SK-N-SH treated with all-trans-retinoic acid at 6 μM for 48 hours (cell line): ENCODE data around the gene SAPCD2.

Experiments used
- ATAC-seq: fragments of 200-7000 bp; cut with Tn5 transposase; 3 replicates; pipeline ENCODE4 v1.9.1; 2020; ENCODE audit warnings: mild to moderate bottlenecking, moderate library complexity
- ARNTL ChIP-seq: fragments of 450-650 bp; formaldehyde crosslinking; IDR thresholded peaks from 2 replicates; pipeline ENCODE4 v1.5.0; 2020; ENCODE audit warnings: low read depth, mild to moderate bottlenecking, moderate library complexity, borderline replicate concordance
- BACH2 ChIP-seq: fragments of 250-450 bp; sonication (Bioruptor Pico); IDR thresholded peaks from 2 replicates; pipeline ENCODE4 v1.9.0; 2021; ENCODE audit warnings: mild to moderate bottlenecking, borderline replicate concordance
- CSDC2 ChIP-seq: fragments of 250-450 bp; sonication (Bioruptor Pico); IDR thresholded peaks from 2 replicates; pipeline ENCODE4 v1.5.0; 2020; ENCODE audit warnings: mild to moderate bottlenecking, moderate library complexity
- ESRRG ChIP-seq: fragments of 250-450 bp; sonication (Bioruptor Pico); IDR thresholded peaks from 2 replicates; pipeline ENCODE4 v1.6.1; 2021; ENCODE audit warnings: mild to moderate bottlenecking
- GLIS3 ChIP-seq: fragments of 250-450 bp; sonication (Bioruptor Pico); IDR thresholded peaks from 2 replicates; pipeline ENCODE4 v1.5.0; 2020; ENCODE audit warnings: mild to moderate bottlenecking, moderate library complexity
- ISL1 ChIP-seq: fragments of 250-450 bp; sonication (Bioruptor Pico); IDR thresholded peaks from 2 replicates; pipeline ENCODE4 v2.1.2; 2022; ENCODE audit warnings: mild to moderate bottlenecking, moderate library complexity
- OSR1 ChIP-seq: fragments of 250-450 bp; sonication (Bioruptor Pico); IDR thresholded peaks from 2 replicates; pipeline ENCODE4 v1.8.0; 2022; ENCODE audit warnings: moderate library complexity, mild to moderate bottlenecking, inconsistent platforms
- PPARA ChIP-seq: fragments of 250-450 bp; sonication (Bioruptor Pico); IDR thresholded peaks from 2 replicates; pipeline ENCODE4 v1.5.0; 2020; ENCODE audit warnings: mild to moderate bottlenecking, borderline replicate concordance
- RARB ChIP-seq: fragments of 250-450 bp; sonication (Bioruptor Pico); IDR thresholded peaks from 2 replicates; pipeline ENCODE4 v1.8.0; 2021; ENCODE audit warnings: mild to moderate bottlenecking, moderate library complexity
- SNAI2 ChIP-seq: fragments of 250-450 bp; sonication (Bioruptor Pico); IDR thresholded peaks from 2 replicates; pipeline ENCODE4 v1.5.0; 2020; ENCODE audit warnings: mild to moderate bottlenecking, moderate library complexity
- TCF4 ChIP-seq: fragments of 250-450 bp; sonication (Bioruptor Pico); IDR thresholded peaks from 2 replicates; pipeline ENCODE4 v1.8.0; 2021; ENCODE audit warnings: mild to moderate bottlenecking, moderate library complexity, borderline replicate concordance
- TOX ChIP-seq: fragments of 250-450 bp; sonication (Bioruptor Pico); IDR thresholded peaks from 2 replicates; pipeline ENCODE4 v1.8.0; 2021; ENCODE audit warnings: mild to moderate bottlenecking, moderate library complexity, borderline replicate concordance
- ZFP3 ChIP-seq: fragments of 250-450 bp; sonication (Bioruptor Pico); IDR thresholded peaks from 2 replicates; pipeline ENCODE4 v1.5.0; 2020; ENCODE audit warnings: mild to moderate bottlenecking, moderate library complexity
- ZFP30 ChIP-seq: fragments of 450-650 bp; formaldehyde crosslinking; IDR thresholded peaks from 2 replicates; pipeline ENCODE4 v1.5.0; 2022; ENCODE audit warnings: mild to moderate bottlenecking, moderate library complexity
- ZNF565 ChIP-seq: fragments of 450-650 bp; formaldehyde crosslinking; conservative IDR thresholded peaks from 2 replicates; pipeline ENCODE4 v1.5.0; 2020; ENCODE audit warnings: low read depth, mild to moderate bottlenecking, moderate library complexity
- ZNF70 ChIP-seq: fragments of 450-650 bp; formaldehyde crosslinking; IDR thresholded peaks from 2 replicates; pipeline ENCODE4 v1.5.0; 2020; ENCODE audit warnings: mild to moderate bottlenecking, moderate library complexity
- ZNF8 ChIP-seq: fragments of 450-650 bp; formaldehyde crosslinking; IDR thresholded peaks from 2 replicates; pipeline ENCODE4 v1.5.0; 2020; ENCODE audit warnings: mild to moderate bottlenecking, moderate library complexity
- TF ChIP-seq, protein P1 (sequence below): fragments of 250-450 bp; sonication (Bioruptor Pico); IDR thresholded peaks from 2 replicates; pipeline ENCODE4 v1.8.0; 2021; ENCODE audit warnings: low read depth, mild to moderate bottlenecking, moderate library complexity, borderline replicate concordance
- TF ChIP-seq, protein P2 (sequence below): fragments of 250-450 bp; sonication (Bioruptor Pico); IDR thresholded peaks from 2 replicates; pipeline ENCODE4 v1.5.0; 2020; ENCODE audit warnings: mild to moderate bottlenecking, moderate library complexity
- TF ChIP-seq, protein P3 (sequence below): fragments of 250-450 bp; sonication (Bioruptor Pico); IDR thresholded peaks from 2 replicates; pipeline ENCODE4 v1.5.1; 2021; ENCODE audit warnings: mild to moderate bottlenecking, moderate library complexity
- TF ChIP-seq, protein P4 (sequence below): fragments of 250-450 bp; sonication (Bioruptor Pico); IDR thresholded peaks from 2 replicates; pipeline ENCODE4 v1.8.0; 2020; ENCODE audit warnings: mild to moderate bottlenecking, moderate library complexity, borderline replicate concordance
- TF ChIP-seq, protein P5 (sequence below): fragments of 250-450 bp; sonication (Bioruptor Pico); IDR thresholded peaks from 2 replicates; pipeline ENCODE4 v1.5.1; 2020; ENCODE audit warnings: low read depth, mild to moderate bottlenecking, moderate library complexity

Gene SAPCD2

DNA sequence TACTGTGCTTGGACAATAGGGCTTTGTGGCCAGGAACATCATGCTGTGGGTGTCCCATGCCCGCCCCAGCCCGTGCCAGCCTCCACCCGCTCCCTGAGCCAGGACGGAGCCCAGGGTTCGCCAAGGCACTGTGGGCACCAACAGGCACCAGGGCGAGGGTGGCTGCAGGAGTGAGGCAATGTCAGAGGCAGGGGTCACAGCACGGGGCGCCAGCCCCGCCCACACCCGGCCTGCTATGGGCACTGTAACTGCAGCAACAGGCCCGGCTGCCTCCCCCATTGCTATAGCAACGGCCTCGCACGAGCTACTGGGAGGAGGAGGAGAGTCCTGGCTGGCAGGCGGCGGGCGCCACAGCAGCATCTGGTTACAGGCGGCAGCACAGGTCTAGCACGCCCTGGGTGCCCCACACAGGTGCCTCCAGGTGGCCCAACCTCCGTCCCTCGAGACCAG is 44.8 kb downstream of the SAPCD2 start:
- no peak for ATAC-seq
- TF ChIP-seq ZFP30 (CRISPR knock-in tag) (no peak), ZNF8 (CRISPR knock-in tag) (no peak), PPARA (CRISPR knock-in tag) (no peak)

DNA sequence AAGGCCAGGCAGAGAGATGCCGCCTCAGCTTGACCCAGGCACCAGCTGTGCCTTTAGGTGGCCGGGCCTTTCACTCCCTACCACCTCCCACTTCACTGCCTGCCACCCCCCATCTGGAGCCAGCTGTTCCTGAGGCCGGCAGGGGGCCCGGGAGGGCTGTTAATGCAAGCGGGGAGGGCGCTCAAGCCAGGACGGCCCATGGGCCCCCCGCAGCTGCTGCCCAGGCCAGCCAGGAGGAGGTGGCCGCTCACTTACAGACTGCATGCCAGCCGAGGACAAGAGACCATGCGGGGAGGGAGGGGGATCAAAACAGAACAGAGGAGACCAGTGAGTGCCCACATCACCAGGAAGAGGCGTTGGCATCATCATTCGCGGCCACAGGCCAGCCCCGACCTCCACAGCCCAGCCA is 46.8 kb downstream of the SAPCD2 start:
- ATAC-seq = no peak
- TF ChIP-seq RARB (no peak), ZNF565 (CRISPR knock-in tag) (no peak), SNAI2 (no peak), TOX (CRISPR knock-in tag) (no peak), ZFP3 (CRISPR knock-in tag) (no peak), TCF4 (no peak), ESRRG (CRISPR knock-in tag) (no peak), BACH2 (CRISPR knock-in tag) (no peak), CSDC2 (CRISPR knock-in tag) (no peak), PPARA (CRISPR knock-in tag) (no peak), ARNTL (CRISPR knock-in tag) (no peak), ZNF8 (CRISPR knock-in tag) (no peak), OSR1 (CRISPR knock-in tag) (no peak)
- TF ChIP-seq, protein P1, sequence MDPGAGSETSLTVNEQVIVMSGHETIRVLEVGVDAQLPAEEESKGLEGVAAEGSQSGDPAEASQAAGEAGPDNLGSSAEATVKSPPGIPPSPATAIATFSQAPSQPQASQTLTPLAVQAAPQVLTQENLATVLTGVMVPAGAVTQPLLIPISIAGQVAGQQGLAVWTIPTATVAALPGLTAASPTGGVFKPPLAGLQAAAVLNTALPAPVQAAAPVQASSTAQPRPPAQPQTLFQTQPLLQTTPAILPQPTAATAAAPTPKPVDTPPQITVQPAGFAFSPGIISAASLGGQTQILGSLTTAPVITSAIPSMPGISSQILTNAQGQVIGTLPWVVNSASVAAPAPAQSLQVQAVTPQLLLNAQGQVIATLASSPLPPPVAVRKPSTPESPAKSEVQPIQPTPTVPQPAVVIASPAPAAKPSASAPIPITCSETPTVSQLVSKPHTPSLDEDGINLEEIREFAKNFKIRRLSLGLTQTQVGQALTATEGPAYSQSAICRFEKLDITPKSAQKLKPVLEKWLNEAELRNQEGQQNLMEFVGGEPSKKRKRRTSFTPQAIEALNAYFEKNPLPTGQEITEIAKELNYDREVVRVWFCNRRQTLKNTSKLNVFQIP (CRISPR knock-in tag) = no peak

DNA sequence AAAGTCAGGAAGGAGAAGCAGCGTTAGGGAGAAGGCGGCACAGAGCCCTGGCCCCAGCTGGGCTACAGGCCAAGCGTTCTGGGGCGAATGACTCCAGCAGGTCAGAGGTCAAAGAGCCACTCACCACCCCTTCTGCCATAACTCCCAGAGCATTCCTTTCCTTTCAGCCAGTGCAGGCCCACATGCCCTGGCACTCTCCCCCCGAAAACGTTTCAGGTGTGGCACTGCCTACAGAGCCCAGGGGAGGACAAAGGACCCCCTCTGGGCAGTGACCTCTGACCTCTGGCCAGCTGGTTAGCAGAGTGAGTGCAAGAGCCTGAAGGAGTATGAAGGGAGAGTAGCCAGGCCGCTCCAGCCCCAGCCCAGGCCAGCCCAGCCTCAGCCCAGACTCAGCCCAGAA is 47.2 kb downstream of the SAPCD2 start:
- no peak for TF ChIP-seq GLIS3 (CRISPR knock-in tag)
- TF ChIP-seq BACH2 (CRISPR knock-in tag) = no peak
- TF ChIP-seq ARNTL (CRISPR knock-in tag) = no peak
- TF ChIP-seq, protein P2, sequence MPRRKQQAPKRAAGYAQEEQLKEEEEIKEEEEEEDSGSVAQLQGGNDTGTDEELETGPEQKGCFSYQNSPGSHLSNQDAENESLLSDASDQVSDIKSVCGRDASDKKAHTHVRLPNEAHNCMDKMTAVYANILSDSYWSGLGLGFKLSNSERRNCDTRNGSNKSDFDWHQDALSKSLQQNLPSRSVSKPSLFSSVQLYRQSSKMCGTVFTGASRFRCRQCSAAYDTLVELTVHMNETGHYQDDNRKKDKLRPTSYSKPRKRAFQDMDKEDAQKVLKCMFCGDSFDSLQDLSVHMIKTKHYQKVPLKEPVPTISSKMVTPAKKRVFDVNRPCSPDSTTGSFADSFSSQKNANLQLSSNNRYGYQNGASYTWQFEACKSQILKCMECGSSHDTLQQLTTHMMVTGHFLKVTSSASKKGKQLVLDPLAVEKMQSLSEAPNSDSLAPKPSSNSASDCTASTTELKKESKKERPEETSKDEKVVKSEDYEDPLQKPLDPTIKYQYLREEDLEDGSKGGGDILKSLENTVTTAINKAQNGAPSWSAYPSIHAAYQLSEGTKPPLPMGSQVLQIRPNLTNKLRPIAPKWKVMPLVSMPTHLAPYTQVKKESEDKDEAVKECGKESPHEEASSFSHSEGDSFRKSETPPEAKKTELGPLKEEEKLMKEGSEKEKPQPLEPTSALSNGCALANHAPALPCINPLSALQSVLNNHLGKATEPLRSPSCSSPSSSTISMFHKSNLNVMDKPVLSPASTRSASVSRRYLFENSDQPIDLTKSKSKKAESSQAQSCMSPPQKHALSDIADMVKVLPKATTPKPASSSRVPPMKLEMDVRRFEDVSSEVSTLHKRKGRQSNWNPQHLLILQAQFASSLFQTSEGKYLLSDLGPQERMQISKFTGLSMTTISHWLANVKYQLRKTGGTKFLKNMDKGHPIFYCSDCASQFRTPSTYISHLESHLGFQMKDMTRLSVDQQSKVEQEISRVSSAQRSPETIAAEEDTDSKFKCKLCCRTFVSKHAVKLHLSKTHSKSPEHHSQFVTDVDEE (CRISPR knock-in tag) = no peak
- no peak for TF ChIP-seq ZNF70
- no peak for TF ChIP-seq TCF4
- no peak for TF ChIP-seq ZNF565 (CRISPR knock-in tag)
- TF ChIP-seq RARB = no peak
- TF ChIP-seq, protein P1 (CRISPR knock-in tag) = no peak
- no peak for TF ChIP-seq TOX (CRISPR knock-in tag)
- TF ChIP-seq ZFP30 (CRISPR knock-in tag) = no peak
- no peak for TF ChIP-seq ISL1 (CRISPR knock-in tag)
- TF ChIP-seq ESRRG (CRISPR knock-in tag) = no peak
- no peak for TF ChIP-seq OSR1 (CRISPR knock-in tag)
- TF ChIP-seq ZNF8 (CRISPR knock-in tag) = no peak
- ATAC-seq = no peak

DNA sequence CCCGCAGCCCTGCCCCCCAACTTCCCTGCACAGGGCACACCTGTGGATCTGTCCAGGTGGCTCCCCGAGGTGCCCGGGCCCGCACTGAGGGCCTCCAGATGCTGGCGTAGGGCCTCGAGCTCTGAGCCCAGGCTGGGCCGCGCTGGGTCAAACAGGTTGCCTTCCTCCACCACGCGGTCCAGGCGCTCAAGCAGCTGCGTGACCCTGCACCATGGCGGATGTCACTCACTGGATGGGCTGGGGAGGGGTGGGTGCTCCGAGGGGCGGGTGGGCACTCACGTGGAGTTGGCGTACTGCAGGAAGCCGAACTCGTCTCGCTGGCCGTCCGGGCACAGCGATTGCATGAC is 47.7 kb downstream of the SAPCD2 start:
- no peak for ATAC-seq
- TF ChIP-seq, protein P3, sequence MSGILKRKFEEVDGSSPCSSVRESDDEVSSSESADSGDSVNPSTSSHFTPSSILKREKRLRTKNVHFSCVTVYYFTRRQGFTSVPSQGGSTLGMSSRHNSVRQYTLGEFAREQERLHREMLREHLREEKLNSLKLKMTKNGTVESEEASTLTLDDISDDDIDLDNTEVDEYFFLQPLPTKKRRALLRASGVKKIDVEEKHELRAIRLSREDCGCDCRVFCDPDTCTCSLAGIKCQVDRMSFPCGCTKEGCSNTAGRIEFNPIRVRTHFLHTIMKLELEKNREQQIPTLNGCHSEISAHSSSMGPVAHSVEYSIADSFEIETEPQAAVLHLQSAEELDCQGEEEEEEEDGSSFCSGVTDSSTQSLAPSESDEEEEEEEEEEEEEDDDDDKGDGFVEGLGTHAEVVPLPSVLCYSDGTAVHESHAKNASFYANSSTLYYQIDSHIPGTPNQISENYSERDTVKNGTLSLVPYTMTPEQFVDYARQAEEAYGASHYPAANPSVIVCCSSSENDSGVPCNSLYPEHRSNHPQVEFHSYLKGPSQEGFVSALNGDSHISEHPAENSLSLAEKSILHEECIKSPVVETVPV = no peak
- TF ChIP-seq ZNF8 (CRISPR knock-in tag) (no peak), ZNF565 (CRISPR knock-in tag) (no peak), OSR1 (CRISPR knock-in tag) (no peak), RARB (no peak), ZFP30 (CRISPR knock-in tag) (no peak), ESRRG (CRISPR knock-in tag) (no peak), GLIS3 (CRISPR knock-in tag) (no peak)
- TF ChIP-seq, protein P4, sequence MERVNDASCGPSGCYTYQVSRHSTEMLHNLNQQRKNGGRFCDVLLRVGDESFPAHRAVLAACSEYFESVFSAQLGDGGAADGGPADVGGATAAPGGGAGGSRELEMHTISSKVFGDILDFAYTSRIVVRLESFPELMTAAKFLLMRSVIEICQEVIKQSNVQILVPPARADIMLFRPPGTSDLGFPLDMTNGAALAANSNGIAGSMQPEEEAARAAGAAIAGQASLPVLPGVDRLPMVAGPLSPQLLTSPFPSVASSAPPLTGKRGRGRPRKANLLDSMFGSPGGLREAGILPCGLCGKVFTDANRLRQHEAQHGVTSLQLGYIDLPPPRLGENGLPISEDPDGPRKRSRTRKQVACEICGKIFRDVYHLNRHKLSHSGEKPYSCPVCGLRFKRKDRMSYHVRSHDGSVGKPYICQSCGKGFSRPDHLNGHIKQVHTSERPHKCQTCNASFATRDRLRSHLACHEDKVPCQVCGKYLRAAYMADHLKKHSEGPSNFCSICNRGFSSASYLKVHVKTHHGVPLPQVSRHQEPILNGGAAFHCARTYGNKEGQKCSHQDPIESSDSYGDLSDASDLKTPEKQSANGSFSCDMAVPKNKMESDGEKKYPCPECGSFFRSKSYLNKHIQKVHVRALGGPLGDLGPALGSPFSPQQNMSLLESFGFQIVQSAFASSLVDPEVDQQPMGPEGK = no peak
- TF ChIP-seq, protein P5, sequence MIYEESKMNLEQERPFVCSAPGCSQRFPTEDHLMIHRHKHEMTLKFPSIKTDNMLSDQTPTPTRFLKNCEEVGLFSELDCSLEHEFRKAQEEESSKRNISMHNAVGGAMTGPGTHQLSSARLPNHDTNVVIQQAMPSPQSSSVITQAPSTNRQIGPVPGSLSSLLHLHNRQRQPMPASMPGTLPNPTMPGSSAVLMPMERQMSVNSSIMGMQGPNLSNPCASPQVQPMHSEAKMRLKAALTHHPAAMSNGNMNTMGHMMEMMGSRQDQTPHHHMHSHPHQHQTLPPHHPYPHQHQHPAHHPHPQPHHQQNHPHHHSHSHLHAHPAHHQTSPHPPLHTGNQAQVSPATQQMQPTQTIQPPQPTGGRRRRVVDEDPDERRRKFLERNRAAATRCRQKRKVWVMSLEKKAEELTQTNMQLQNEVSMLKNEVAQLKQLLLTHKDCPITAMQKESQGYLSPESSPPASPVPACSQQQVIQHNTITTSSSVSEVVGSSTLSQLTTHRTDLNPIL (CRISPR knock-in tag) = no peak
- TF ChIP-seq, protein P2 (CRISPR knock-in tag) = no peak
